ENCODE results near the gene MAP4K3. TPM values are rescaled to one million over a fixed set of nuclear protein-coding genes. Genes with fewer than 3 reads are reported as not detected.
A peak's percentile ranks its signal among the peaks of the same experiment; 100 is the strongest.
"Not testable (repeated sequence)": the region's sequence is repeated elsewhere in the genome, so short reads cannot be mapped to it uniquely, and the experiment has no call there.

The MAP4K3 gene
- polyA plus RNA-seq, 1 donor from 2014 or later, result 1.1 TPM

DNA sequence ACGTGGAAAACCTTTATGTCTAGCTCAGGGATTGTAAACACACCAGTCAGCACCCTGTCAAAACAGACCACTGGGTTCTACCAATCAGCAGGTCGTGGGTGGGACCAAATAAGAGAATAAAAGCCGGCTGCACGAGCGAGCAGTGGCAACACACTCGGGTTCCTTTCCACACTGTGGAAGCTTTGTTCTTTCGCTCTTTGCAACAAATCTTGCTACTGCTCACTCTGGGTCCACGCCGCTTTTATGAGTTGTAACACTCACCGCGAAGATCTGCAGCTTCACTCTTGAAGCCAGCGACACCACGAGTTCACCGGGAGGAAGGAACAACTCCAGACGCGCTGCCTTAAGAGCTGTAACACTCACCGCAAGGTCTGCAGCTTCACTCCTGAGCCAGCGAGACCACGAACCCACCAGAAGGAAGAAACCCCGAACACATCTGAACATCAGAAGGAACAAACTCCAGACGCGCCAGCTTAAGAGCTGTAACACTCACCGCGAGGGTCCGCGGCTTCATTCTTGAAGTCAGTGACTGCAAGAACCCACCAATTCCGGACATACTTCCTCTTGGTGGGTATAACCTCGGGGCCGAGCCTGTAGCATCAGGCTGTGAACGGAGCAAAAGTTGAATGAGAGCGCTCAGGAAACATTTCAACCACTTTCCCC is 192.0 kb downstream of the MAP4K3 start:
- H3K9me3 Mint-ChIP-seq, H3K36me3 Mint-ChIP-seq, H3K27me3 Mint-ChIP-seq: not testable (repeated sequence)
- peak overlapping the region in 1 of 3 donors; percentile 5 for H3K27ac Mint-ChIP-seq
- peak overlapping the region; percentile 72 to 97 (median 88) for H3K4me3 Mint-ChIP-seq
- peaks cover 10 to 15% (median 14%) of the 10 kb centered on the region in 3 donors for H3K4me1 Mint-ChIP-seq

- H3K27me3 Mint-ChIP-seq, H3K9me3 Mint-ChIP-seq, H3K36me3 Mint-ChIP-seq, H3K27ac Mint-ChIP-seq: not testable (repeated sequence)
- H3K4me3 Mint-ChIP-seq, result peak overlapping the region in 3 of 4 donors; percentile 72 to 97 (median 82)
- peaks cover 10 to 15% (median 14%) of the 10 kb centered on the region in 3 donors for H3K4me1 Mint-ChIP-seq
These were observed 192.7 kb downstream of the MAP4K3 start for GRCh38 chr2:39244241-39244862.

GRCh38 chr2:39243469-39244123 is 193.5 kb downstream of the MAP4K3 start, which contains the start of gene CDKL4:
CDKL4 (minus strand) TSS chr2:39243970.
- peak within 1 kb of the TSS; percentile 72 to 97 (median 88) for H3K4me3 Mint-ChIP-seq
- no peaks in the 10 kb centered on the region for H3K36me3 Mint-ChIP-seq
- peaks cover 10 to 15% (median 14%) of the 10 kb centered on the region in 3 donors for H3K4me1 Mint-ChIP-seq
- H3K27ac Mint-ChIP-seq, result peak within 1 kb of the TSS in 1 of 3 donors; percentile 64
- H3K9me3 Mint-ChIP-seq, result no peaks in the 10 kb centered on the region
- H3K27me3 Mint-ChIP-seq, result no peaks in the 10 kb centered on the region

DNA sequence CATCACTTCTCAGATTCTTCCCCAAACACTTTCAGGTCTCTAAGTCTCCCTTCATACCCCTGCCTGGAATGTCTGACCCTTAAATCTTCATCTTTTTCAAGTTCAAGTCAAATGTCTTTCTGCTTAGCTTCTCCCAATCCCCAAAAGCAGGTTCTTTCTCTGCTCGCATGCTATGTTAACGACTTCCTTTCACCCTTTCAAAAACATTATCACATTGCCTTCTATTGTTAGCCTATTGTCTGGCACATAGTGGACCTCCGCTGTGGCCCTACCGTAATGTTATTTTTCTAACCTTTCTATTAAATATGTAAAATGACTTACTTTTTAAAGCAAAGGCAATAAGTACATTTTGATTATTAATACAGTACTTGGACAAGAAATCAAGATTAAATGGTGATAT is 195.5 kb downstream of the MAP4K3 start:
- Mint-ChIP-seq H3K4me3 (no peak overlapping the region), H3K9me3 (peaks cover 0 to 3% (median 0%) of the 10 kb centered on the region in 3 donors), H3K27me3 (no peaks in the 10 kb centered on the region), H3K36me3 (no peaks in the 10 kb centered on the region), H3K27ac (no peak overlapping the region), H3K4me1 (peaks cover 10 to 15% (median 14%) of the 10 kb centered on the region in 3 donors)

DNA sequence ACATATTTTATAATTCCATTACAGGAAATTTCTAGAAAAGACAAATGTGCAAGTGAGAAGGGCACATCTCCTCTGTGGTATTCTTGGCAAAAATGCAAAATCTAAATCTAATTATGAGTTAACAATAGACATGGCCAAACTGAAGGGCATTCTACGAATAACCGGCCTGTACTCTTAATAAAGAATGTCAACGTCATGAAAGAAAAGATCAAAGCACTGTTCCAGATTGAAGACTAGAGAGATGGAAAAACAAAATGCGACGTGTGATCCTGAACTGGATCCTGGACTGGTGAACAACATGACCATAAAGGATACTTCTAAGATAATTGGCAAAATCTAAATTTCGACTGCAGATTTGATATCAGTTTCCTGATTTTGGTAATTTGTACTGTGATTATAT is 196.3 kb downstream of the MAP4K3 start:
- H3K27me3 Mint-ChIP-seq, result no peaks in the 10 kb centered on the region
- H3K36me3 Mint-ChIP-seq, result no peaks in the 10 kb centered on the region
- no peak overlapping the region for H3K27ac Mint-ChIP-seq
- H3K9me3 Mint-ChIP-seq, result peaks cover 0 to 4% (median 3%) of the 10 kb centered on the region in 3 donors
- peaks cover 3 to 10% (median 7%) of the 10 kb centered on the region in 3 donors for H3K4me1 Mint-ChIP-seq
- H3K4me3 Mint-ChIP-seq, result no peak overlapping the region

DNA sequence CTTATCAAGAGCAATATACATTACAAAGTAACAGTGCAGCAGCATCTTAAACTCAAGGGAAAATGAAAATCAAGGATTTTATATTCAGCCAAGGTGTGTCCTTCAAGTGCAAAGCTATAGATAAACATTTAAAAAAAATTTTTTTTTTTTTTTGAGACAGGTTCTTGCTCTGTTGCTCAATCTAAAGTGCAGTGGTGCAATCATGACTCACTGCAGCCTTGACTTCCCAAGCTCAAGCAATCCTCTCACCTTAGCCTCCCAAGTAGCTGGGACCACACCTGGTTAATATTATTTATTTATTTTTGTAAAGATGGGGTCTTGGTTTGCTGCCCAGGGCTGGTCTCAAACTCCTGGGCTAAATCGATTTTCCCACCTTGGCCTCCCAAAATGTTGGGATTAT is 202.3 kb downstream of the MAP4K3 start:
- peaks cover 2% of the 10 kb centered on the region for H3K36me3 Mint-ChIP-seq
- H3K4me1 Mint-ChIP-seq, result peaks cover 0 to 2% (median 1%) of the 10 kb centered on the region in 3 donors
- H3K9me3 Mint-ChIP-seq, result peaks cover 4 to 11% (median 7%) of the 10 kb centered on the region in 3 donors
- H3K27me3 Mint-ChIP-seq, result no peaks in the 10 kb centered on the region
- no peak overlapping the region for H3K27ac Mint-ChIP-seq
- H3K4me3 Mint-ChIP-seq, result no peak overlapping the region

DNA sequence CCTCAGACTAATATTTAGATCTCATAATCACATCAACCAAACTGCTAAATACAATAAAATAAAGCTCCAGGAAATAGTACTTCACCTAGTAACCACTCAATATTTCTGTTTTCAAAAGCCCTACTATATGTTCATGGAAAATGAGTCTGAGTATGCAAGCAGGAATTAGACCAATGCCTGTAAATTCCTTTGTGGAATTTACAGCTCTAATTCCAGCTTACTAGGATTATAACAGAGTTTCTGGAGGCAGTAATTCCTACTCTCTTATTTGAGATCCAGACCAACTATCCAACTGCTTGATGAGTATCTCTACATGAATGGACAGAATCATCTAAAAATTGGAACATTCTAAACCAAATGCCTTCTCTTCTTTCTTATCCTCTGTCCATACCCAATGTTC is 204.9 kb downstream of the MAP4K3 start:
- H3K9me3 Mint-ChIP-seq, result peaks cover 4 to 11% (median 7%) of the 10 kb centered on the region in 3 donors
- H3K27me3 Mint-ChIP-seq, result no peaks in the 10 kb centered on the region
- peaks cover 2% of the 10 kb centered on the region for H3K36me3 Mint-ChIP-seq

DNA sequence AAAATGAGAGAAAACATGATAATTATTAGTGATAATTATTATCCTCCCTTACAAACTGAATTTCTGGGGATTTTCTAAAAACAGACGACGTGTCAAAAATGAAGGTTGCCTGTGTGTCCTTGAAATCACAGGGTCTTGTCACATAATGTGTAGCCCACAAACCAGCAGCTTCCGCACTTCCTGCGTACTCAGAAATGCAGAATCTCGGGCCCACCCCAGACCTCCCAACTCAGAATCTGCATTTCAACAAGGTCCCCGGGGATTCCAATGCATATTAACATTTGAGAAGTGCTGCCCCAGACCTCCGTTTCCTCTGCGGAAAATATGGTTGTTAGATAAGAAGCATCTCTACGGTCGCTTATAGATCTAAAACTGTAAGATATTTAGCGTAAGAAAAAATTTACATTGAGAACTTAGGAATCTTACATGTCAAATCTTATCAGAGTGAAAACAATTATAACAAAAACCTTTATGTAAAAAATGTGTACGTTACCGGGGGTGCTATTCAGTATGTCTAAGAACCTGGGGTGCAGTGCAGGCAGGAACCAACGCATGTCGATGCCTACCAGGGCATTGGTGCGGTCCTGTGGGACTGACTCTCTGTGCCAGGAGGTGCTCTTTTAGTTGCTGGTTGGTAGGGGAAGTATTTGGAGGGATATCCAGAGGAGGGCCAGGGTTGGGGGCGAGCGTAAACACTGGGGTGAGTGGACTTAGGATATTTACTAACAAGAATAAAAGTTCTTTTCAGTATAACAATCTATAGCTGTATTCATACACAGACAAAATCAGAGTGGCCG is 208.5 kb downstream of the MAP4K3 start:
- Mint-ChIP-seq H3K4me3 (peak overlapping the region; percentile 50 to 91 (median 75)), H3K27ac (no peak overlapping the region), H3K27me3 (no peaks in the 10 kb centered on the region), H3K4me1 (peaks cover 12% of the 10 kb centered on the region in 3 donors), H3K9me3 (no peaks in the 10 kb centered on the region), H3K36me3 (no peaks in the 10 kb centered on the region)

More for the DNA sequence above, 204.9 kb downstream of the MAP4K3 start:
- H3K27ac Mint-ChIP-seq, result no peak overlapping the region
- no peak overlapping the region for H3K4me3 Mint-ChIP-seq
- peaks cover 12% of the 10 kb centered on the region in 3 donors for H3K4me1 Mint-ChIP-seq

DNA sequence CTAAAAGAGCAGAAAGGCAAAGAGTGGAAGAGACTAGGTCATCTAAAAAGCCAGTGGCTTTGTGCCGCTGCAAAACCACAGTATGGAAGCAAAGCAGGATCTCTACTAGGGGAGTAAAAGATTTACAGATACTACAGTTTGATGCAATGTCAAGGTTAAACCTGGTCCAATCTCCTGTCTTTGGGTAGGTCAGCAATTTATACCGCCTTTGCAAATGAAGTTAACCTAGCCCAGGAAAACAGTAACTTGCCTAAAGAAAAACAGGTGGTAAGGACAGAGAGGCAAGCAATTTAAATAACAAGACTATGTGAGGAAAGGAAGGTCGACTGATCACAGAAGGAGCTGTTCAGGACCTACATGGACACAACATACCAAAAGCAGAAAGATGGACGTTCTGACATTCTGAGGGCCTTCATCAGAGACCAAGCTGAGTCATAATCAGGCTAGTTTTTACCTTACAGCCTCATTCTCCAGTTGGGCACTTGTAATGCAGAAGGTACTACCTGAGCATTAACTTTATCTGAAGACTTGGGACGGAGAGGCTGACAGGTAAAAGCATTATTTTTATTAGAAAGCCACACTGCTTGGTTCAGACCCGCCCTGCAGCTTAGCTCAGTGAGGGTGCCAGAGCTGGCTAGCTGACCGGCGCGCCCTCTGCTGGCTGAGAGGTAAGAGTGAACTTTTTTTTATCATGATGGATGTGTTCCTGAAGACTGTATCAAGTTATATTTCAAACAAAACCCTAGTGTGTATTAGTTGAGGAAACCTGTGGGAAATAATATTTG is 209.3 kb downstream of the MAP4K3 start:
- Mint-ChIP-seq H3K9me3 (no peaks in the 10 kb centered on the region), H3K4me1 (peaks cover 11 to 12% (median 12%) of the 10 kb centered on the region in 3 donors), H3K27me3 (no peaks in the 10 kb centered on the region), H3K27ac (no peak overlapping the region), H3K36me3 (no peaks in the 10 kb centered on the region), H3K4me3 (peak overlapping the region; percentile 50 to 91 (median 75))

- H3K27ac Mint-ChIP-seq, result no peak overlapping the region
- H3K36me3 Mint-ChIP-seq, result no peaks in the 10 kb centered on the region
- no peaks in the 10 kb centered on the region for H3K27me3 Mint-ChIP-seq
- no peaks in the 10 kb centered on the region for H3K9me3 Mint-ChIP-seq
- H3K4me1 Mint-ChIP-seq, result peaks cover 11 to 12% (median 12%) of the 10 kb centered on the region in 3 donors
- no peak overlapping the region for H3K4me3 Mint-ChIP-seq
These were observed 211.5 kb downstream of the MAP4K3 start for GRCh38 chr2:39225567-39225966.

- Mint-ChIP-seq H3K4me1 (peaks cover 8 to 11% (median 11%) of the 10 kb centered on the region in 3 donors), H3K36me3 (no peaks in the 10 kb centered on the region), H3K9me3 (no peaks in the 10 kb centered on the region), H3K4me3 (no peak overlapping the region), H3K27me3 (no peaks in the 10 kb centered on the region), H3K27ac (no peak overlapping the region)
These were observed 213.2 kb downstream of the MAP4K3 start for GRCh38 chr2:39223909-39224308.

- H3K36me3 Mint-ChIP-seq, result no peaks in the 10 kb centered on the region
- no peaks in the 10 kb centered on the region for H3K27me3 Mint-ChIP-seq
- no peak overlapping the region for H3K4me3 Mint-ChIP-seq
- no peak overlapping the region for H3K27ac Mint-ChIP-seq
- H3K4me1 Mint-ChIP-seq, result peaks cover 0 to 5% (median 0%) of the 10 kb centered on the region in 3 donors
- no peaks in the 10 kb centered on the region for H3K9me3 Mint-ChIP-seq
These were observed 215.6 kb downstream of the MAP4K3 start for GRCh38 chr2:39221459-39221858.

DNA sequence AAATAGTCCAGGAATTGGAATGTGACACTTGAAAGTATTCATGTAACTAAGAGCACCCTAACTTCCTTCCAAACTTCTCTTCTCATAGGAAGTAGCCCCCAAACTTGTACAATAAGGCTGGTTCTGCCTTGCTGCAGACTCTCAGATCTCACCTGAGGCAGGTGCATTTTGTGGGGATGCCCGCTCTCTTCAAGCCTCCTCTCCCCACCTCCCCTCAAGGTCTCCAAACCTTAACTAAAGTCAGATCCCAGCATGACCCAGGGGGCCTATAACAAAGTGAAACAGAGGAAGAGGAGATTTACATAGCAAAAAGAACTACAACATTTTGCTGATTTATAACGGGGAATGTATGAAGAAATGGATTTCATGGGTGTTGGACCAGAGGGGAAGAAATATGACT is 216.9 kb downstream of the MAP4K3 start:
- Mint-ChIP-seq H3K4me3 (no peak overlapping the region), H3K9me3 (no peaks in the 10 kb centered on the region)

GRCh38 chr2:39218391-39218790 is 218.7 kb downstream of the MAP4K3 start:
- Mint-ChIP-seq H3K4me1 (peaks cover 0 to 5% (median 0%) of the 10 kb centered on the region in 3 donors), H3K27ac (no peak overlapping the region)

More for the DNA sequence above, 216.9 kb downstream of the MAP4K3 start:
- no peaks in the 10 kb centered on the region for H3K36me3 Mint-ChIP-seq
- H3K27ac Mint-ChIP-seq, result no peak overlapping the region
- peaks cover 0 to 5% (median 0%) of the 10 kb centered on the region in 3 donors for H3K4me1 Mint-ChIP-seq
- H3K27me3 Mint-ChIP-seq, result no peaks in the 10 kb centered on the region

More at GRCh38 chr2:39218391-39218790, 218.7 kb downstream of the MAP4K3 start:
- H3K27me3 Mint-ChIP-seq, result no peaks in the 10 kb centered on the region
- no peaks in the 10 kb centered on the region for H3K36me3 Mint-ChIP-seq
- H3K4me3 Mint-ChIP-seq, result no peak overlapping the region
- no peaks in the 10 kb centered on the region for H3K9me3 Mint-ChIP-seq

All from IgD-negative memory B cell (primary cell).